HG03432 (cell line): ENCODE measurements around the gene CLEC11A.
"Not testable (repeated sequence)": the region's sequence is repeated elsewhere in the genome, so short reads cannot be mapped to it uniquely, and the experiment has no call there.

ENCODE experiments used
- ATAC-seq: cut with Tn5 transposase; IDR thresholded peaks from one replicate; pipeline ENCODE4 v1.9.1; 2021; ENCODE audit warnings: mild to moderate bottlenecking, moderate library complexity; ENCODE audit not compliant: unreplicated experiment

CLEC11A gene

GRCh38 chr19:50721441-50722137, 1.6 kb upstream of the CLEC11A start:
- no peak for ATAC-seq

DNA sequence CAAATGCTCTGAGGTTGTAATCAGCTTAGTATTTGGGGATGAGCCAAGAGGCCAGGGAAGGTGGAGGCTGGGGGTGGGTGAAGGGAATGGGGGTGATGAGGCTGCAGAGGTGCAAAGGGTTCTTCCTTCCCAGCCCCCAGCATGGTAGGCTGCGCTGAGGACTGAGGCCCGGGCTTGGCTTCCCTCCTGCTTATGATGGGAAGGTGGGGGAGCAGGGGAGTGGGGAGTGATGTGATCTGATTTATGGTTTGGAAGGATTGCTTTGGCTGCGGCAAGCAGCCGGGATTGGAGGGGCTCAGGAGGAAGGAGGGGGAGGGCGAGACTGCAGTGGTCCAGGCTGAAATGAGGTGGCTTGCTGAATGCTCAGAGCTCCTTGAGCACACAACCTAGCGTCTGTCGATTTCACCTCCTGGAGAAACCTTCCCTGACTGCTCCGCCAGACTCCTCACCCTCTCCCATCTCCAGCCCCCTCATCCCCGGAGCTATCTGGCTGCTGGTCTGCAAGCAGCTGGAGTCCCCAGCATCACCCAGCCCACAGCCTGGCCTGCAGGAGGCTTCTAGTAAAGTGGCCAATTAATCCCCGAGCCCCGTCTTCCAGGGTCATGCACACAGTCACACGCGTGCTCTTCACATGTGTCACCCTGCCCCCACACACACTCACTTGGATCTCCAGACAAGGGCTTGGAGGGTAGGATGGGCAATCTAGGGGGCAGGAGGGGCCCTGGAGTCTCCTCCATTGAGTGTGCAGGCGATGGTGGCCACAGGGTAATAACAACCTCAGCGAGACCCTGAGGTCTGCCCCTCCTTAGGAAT, 757 bp upstream of the CLEC11A start:
- no peak for ATAC-seq

DNA sequence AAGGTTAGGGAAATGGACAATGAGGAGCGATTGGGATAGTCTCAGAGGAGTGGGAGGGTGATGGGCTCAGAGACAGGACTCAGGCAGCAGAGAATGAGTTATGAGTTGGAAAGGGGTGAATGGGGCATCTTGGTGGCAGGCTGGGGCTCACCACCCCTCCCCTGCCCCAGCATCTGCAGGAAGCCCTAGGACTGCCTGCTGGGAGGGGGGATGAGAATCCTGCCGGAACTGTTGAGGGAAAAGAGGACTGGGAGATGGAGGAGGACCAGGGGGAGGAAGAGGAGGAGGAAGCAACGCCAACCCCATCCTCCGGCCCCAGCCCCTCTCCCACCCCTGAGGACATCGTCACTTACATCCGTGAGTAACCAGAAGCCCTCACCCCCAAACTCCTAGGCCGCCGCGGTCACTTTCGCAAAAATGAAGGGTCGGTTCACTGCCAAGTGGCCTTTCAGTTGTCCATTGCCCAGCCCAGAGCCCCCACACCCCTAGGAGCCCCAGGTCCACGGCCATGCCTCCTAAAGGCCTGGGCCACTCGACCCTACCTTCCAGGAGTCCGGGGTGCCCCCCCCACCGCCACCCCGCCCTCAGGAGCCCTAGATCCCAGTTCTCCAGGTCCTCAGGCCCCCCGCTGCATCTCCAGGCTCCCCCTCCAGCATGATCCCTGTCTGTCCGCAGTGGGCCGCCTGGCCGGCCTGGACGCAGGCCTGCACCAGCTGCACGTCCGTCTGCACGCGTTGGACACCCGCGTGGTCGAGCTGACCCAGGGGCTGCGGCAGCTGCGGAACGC, 764 bp downstream of the CLEC11A start:
- no peak for ATAC-seq

GRCh38 chr19:50724522-50725217, 1.5 kb downstream of the CLEC11A start:
- peak; percentile 78 for ATAC-seq

DNA sequence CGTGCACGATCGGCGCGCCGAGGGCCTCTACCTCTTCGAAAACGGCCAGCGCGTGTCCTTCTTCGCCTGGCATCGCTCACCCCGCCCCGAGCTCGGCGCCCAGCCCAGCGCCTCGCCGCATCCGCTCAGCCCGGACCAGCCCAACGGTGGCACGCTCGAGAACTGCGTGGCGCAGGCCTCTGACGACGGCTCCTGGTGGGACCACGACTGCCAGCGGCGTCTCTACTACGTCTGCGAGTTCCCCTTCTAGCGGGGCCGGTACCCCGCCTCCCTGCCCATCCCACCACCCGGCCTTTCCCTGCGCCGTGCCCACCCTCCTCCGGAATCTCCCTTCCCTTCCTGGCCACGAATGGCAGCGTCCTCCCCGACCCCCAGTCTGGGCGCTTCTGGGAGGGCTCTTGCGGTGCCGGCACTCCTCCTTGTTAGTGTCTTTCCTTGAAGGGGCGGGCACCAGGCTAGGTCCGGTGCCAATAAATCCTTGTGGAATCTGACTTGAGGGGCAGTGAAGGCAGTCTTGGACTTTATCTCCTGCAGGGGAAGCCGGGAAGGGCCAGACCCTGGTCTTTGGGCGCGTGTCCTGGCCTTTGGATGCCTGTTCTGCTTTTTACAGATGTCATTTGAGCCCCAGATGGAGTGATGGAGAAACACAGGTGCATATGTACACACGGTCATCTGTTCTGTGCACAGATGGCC, 2.2 kb downstream of the CLEC11A start:
- ATAC-seq: no peak

- ATAC-seq: no peak
Measured at GRCh38 chr19:50725911-50726230, 2.7 kb downstream of the CLEC11A start.

GRCh38 chr19:50728084-50728737, 5.0 kb downstream of the CLEC11A start:
- ATAC-seq: no peak

DNA sequence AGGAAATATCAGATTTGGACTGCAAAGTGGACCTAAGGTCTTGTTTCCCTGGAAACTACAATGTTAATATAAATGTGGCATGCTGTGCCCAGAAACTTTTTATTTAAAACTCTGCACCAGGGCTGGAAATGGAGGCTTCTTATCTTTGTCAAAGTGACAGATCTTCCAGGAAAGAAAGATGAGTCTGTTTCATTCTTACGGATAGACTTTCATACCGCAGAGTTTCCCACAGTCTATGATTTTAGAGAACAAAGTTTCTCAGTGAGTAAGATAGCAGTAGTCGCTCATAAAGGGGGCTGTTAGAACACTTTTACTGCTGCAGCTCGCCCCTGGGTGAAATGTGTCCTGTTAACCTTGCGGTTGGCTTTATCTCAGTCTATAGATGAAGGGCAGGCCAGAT, 6.7 kb downstream of the CLEC11A start:
- ATAC-seq: no peak

GRCh38 chr19:50735869-50736268, 12.7 kb downstream of the CLEC11A start:
- no peak for ATAC-seq

- ATAC-seq: no peak
Measured at GRCh38 chr19:50736338-50736737, 13.2 kb downstream of the CLEC11A start.

- no peak for ATAC-seq
Measured at GRCh38 chr19:50739132-50739913, 16.2 kb downstream of the CLEC11A start.

- ATAC-seq: no peak
Measured at GRCh38 chr19:50739914-50740426, 16.8 kb downstream of the CLEC11A start.

- no peak for ATAC-seq
Measured at GRCh38 chr19:50741179-50741933, 18.2 kb downstream of the CLEC11A start.

DNA sequence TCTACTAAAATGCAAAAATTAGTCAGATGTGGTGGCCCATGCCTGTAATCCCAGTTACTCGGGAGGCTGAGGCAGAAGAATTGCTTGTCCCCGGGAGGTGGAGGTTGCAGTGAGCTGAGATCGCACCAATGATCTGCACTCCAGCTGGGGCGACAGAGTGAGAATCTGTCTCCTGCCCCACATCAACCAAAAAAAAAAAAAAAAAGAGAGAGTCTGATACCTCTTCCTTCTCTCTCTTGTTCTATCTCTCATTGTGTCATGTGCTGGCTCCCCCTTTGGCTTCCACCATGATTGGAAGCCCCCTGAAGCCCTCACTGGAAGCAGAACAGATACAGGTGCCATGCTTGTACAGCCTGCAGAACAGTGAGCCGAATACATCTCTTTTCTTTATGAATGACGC, 20.4 kb downstream of the CLEC11A start:
- ATAC-seq: no peak

DNA sequence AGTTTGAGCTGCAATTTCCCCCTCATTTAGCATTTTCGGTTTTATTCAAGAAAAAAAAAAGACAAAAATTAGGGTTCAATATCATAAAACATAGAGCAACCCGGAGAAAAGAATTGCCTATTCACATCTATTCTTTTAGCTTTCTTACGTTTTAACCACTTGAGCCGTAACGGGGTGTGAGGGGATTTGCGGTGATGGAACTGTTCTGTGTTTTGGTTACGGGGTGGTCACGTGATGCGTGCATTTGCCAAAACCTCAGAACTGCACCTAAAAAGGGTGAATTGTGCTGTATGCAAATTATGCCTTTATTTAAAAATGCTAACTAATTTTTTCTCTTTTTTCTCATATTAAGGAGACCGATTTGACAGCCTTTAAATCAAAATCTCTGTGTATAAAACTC, 22.1 kb downstream of the CLEC11A start:
- ATAC-seq: no peak

DNA sequence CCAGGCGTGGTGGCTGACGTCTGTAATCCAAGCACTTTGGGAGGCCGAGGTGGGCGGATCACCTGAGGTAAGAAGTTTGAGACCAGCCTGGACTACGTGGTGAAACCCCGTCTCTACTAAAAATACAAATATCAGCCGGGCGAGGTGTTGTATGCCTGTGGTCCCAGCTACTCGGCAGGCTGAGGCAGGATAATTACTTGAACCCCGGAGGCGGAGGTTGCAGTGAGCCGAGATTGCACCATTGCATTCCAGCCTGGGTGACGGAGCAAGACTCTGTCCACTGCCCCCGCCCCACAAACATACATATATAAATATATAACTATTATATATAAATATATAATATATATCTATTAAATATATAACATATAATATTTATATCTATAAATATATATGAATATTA, 24.0 kb downstream of the CLEC11A start:
- not testable (repeated sequence) for ATAC-seq

DNA sequence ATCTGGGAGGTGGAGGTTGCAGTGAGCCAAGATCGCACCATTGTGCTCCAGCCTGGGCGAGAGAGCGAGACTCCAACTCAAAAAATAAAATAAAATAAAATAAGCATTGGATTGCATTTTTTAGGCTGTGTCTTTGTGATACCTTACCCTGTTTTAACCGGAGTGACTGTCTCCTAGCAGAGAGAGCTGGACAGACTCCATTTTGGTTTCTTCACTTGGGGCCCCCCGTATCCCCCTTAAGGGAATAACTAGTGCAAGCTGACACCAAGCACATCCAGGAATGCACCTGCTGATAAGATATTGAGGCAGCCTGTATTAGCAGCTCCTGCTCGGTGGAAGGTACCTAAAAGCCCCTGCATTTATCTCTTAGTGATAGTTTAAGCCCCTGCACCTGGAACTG, 26.3 kb downstream of the CLEC11A start:
- ATAC-seq: no peak

DNA sequence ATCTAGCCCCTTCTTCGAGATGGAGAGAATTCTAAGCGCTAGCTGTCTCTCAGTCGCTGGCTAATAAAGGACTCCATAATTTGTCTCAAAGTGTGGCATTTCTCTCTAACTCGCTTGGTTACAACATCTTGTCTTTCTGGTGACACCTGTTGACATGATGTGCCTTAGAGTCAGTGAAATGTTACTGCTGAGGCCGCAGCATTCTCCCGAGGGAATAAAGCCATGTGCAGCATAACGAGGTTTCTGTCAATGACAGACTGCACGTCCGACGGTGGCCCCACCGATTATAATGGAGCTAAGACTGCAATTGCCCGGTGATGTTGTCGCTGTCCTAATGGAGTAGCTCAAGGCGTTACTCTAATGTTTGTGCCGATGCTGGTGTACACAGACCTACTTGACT, 26.8 kb downstream of the CLEC11A start:
- no peak for ATAC-seq
